Mucosa of descending colon (tissue), 3 donors: Measurements from ENCODE around the gene SNX8. TPM values are rescaled to one million over a fixed set of nuclear protein-coding genes. Genes with fewer than 3 reads are reported as not detected.

Source experiments
- ATAC-seq: fragments of 200-7000 bp; cut with Tn5 transposase; one replicate; pipeline ENCODE4 v1.9.1; 2020; ENCODE audit warnings: mild to moderate bottlenecking, moderate library complexity
- DNase-seq, 3 donors: peaks; one replicate each; pipeline ENCODE4 v3.0.0-alpha.2; 2020
- H3K36me3 ChIP-seq: fragments of 200-600 bp; one replicate; pipeline ENCODE4 v1.8.0; 2021; ENCODE audit warnings: low read depth, mild to moderate bottlenecking
- H3K4me1 ChIP-seq: fragments of 200-600 bp; one replicate; pipeline ENCODE4 v1.8.0; 2021; ENCODE audit warnings: low read depth, mild to moderate bottlenecking
- H3K4me3 ChIP-seq: fragments of 200-600 bp; one replicate; pipeline ENCODE4 v1.8.0; 2021; ENCODE audit warnings: mild to moderate bottlenecking
- H3K9me3 ChIP-seq: fragments of 200-600 bp; one replicate; pipeline ENCODE4 v1.8.0; 2021; ENCODE audit warnings: mild to moderate bottlenecking
- intact Hi-C, 2 donors: fragments of 100-400 bp; cut with DNase I in 1 of 2; cut with micrococcal nuclease in 1 of 2; formaldehyde crosslinking; loops; one replicate each; pipeline versions ENCODE4 v1.11.0 to v1.11.1; 2022; cut with DNase I, micrococcal nuclease
- total RNA-seq, 3 donors: library from RNA; stranded (reverse); fragmentation: NEBNext Ultra II Directional in 2 of 3; extraction: Animal tissue kit (Norgen Biotek cat#: 25700) in 2 of 3; gene quantifications; one replicate each; pipeline versions ENCODE4 v1.2.1 to v1.2.4, GENCODE V29; 2021 to 2023
- TF ChIP-seq, protein P1 (sequence below): fragments of 200-600 bp; IDR thresholded peaks from one replicate; pipeline ENCODE4 v1.8.0; 2022; ENCODE audit warnings: antibody characterized with exemption, mild to moderate bottlenecking
- donor health status: DM: no; HTN: no; CAD: no; lungs with moderate emphysema.
- donor health status: DM: no; HTN: no; CAD: no.
- donor health status: DM: no; HTN: yes; CAD: no.

Gene SNX8
- total RNA-seq, 3 donors from 2014 or later: 20.8 to 30.1 (median 23.2) TPM

DNA sequence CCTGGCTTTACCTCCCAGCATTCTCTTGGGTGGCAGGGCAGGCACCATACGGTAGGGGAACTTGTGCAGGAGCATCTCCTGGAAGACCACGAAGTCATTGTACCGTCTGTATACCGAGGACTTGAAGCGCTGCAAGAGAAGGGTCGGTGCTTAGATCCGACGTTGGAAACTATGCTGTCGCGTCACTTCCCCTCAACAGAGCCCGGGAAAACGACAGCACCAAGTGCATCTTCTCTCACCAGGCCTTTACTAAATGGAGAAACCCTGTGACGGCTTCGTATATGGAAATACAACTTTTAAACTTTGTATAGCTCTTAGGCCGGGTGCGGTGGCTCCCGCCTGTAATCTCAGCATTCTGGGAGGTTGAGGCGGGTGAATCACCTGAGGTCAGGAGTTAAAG, 39.1 kb downstream of the SNX8 start:
- ATAC-seq: no peak
- no peaks in the 10 kb centered on the region for H3K36me3 ChIP-seq

DNA sequence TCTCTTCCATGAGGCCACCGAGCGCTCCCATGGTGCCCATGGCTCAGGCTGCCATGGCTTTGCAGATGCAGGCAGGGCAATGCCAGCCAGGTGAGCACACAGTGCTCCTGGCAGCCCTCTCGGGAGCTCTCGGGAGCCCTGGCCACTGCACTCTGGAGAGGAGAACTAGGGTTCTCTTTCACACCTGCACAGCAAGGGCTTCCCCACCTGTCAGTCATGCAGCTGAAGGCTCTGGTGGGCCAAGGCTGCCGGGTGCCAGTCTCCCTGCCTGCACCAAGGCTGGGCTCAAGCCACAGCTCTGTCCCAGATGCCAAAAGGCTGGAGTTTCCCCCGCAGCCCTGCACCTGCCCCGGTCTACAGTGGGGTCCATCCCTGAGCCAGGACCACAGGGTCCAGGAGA, 39.6 kb downstream of the SNX8 start:
- Histone ChIP-seq H3K4me3 (no peak overlapping the region), H3K36me3 (no peaks in the 10 kb centered on the region), H3K4me1 (no peaks in the 10 kb centered on the region), H3K9me3 (no peaks in the 10 kb centered on the region)
- ATAC-seq (no peak), DNase-seq (no peak)
- intact Hi-C loops: no loop called here
- TF ChIP-seq, protein P1, sequence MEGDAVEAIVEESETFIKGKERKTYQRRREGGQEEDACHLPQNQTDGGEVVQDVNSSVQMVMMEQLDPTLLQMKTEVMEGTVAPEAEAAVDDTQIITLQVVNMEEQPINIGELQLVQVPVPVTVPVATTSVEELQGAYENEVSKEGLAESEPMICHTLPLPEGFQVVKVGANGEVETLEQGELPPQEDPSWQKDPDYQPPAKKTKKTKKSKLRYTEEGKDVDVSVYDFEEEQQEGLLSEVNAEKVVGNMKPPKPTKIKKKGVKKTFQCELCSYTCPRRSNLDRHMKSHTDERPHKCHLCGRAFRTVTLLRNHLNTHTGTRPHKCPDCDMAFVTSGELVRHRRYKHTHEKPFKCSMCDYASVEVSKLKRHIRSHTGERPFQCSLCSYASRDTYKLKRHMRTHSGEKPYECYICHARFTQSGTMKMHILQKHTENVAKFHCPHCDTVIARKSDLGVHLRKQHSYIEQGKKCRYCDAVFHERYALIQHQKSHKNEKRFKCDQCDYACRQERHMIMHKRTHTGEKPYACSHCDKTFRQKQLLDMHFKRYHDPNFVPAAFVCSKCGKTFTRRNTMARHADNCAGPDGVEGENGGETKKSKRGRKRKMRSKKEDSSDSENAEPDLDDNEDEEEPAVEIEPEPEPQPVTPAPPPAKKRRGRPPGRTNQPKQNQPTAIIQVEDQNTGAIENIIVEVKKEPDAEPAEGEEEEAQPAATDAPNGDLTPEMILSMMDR: no peak

More for the DNA sequence above, 39.1 kb downstream of the SNX8 start:
- no peak overlapping the region for H3K4me3 ChIP-seq
- intact Hi-C loops: no loop called here
- TF ChIP-seq, protein P1: no peak
- no peaks in the 10 kb centered on the region for H3K9me3 ChIP-seq
- DNase-seq: no peak
- no peaks in the 10 kb centered on the region for H3K4me1 ChIP-seq

DNA sequence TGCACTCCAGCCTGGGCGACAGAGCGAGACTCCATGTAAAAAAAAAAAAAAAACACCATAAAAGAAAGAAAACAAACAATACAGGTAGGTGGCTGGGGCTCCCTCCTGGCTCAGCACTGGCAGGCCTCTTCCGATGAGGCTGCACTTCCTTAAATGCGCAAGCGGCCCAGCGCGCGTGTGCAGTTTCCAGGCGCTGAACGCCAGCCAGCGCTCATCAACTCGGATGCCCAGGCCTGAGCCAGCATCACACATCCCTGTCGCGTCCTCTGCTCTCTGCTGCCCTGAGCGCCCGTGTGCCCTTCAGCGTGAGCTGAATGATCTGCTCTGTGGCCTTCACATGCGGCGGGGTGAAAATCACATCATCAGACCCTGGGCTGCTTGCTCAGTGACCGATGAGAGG, 40.4 kb downstream of the SNX8 start:
- DNase-seq: no peak
- intact Hi-C loops: no loop called here
- TF ChIP-seq, protein P1: no peak
- H3K36me3 ChIP-seq: no peaks in the 10 kb centered on the region
- H3K4me3 ChIP-seq: no peak overlapping the region
- H3K4me1 ChIP-seq: no peaks in the 10 kb centered on the region
- ATAC-seq: no peak
- H3K9me3 ChIP-seq: no peaks in the 10 kb centered on the region

DNA sequence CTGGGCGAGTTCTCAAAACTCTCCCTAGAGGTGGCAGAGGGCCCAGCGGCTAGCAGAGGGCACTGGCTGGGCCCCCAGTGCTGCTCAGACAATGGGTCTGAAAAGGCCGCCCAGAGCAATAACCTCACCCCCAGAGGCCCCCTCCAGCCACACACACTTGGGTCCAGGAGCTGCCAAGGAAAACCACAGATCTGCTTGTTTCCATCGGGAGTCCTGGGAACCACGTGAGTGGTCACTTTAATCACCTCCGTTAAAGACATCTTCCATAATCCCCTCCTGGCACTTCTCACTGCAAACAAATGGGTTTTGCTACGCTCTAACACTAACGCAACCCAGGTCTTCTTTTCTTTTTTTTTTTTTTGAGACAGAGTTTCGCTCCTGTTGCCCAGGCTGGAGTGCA, 42.2 kb downstream of the SNX8 start:
- no peaks in the 10 kb centered on the region for H3K9me3 ChIP-seq
- TF ChIP-seq, protein P1: no peak
- intact Hi-C loops: no loop called here
- ATAC-seq (no peak), DNase-seq (no peak)
- H3K36me3 ChIP-seq: no peaks in the 10 kb centered on the region
- no peak overlapping the region for H3K4me3 ChIP-seq
- H3K4me1 ChIP-seq: no peaks in the 10 kb centered on the region

DNA sequence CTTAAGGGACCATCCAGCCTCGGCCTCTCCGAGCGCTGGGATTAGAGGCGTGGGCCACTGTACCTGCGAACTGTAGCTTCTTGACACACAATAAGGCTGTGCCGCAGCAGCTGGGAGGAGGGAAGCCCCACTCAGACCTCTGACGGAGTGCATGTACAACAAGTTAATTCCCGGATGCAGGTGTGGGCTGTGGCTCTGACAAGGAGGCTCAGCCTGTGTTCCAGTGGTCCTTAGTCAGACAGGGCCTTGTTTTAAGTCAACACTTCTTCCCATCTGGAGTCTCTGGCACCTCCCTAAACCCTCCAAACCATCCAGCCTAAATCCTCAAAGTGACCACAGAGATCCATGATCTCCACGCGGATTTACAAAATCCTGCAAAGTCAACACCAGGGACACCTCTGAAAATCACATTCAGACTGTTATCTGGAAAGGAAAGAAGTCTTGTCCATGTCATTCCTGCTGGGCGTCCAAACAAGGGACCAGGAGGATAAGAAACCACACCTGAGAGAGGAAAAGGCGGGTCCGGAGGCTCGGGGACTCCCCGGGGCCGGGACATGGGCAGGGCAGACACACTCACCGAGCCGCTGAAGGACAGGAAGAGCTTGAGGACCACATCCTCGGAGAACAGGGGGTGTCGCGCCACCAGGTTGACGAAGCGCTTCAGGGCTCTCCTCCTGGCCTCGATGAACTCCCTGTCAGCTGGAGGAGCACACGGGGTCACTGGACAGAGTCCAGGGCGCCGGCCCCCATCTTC, 42.8 kb downstream of the SNX8 start:
- no peaks in the 10 kb centered on the region for H3K36me3 ChIP-seq
- H3K4me3 ChIP-seq: no peak overlapping the region
- intact Hi-C loops: no loop called here
- DNase-seq (no peak), ATAC-seq (no peak)
- TF ChIP-seq, protein P1: no peak
- no peaks in the 10 kb centered on the region for H3K9me3 ChIP-seq
- no peaks in the 10 kb centered on the region for H3K4me1 ChIP-seq
